ENCODE measurements around the gene FLCN. TPM values are rescaled to one million over a fixed set of nuclear protein-coding genes. Genes with fewer than 3 reads are reported as not detected.

FLCN gene
- polyA plus RNA-seq, 3 donors from 2014 or later = 1.4 to 6.6 (median 5.9) TPM

- peaks cover 0 to 7% (median 2%) of the 10 kb centered on the region in 3 donors for H3K27me3 Mint-ChIP-seq (ENCODE audit: low read depth in 3 of 3)
- peaks cover 25 to 30% of the 10 kb centered on the region in 2 donors for H3K4me1 Mint-ChIP-seq
- no peak overlapping the region for H3K27ac Mint-ChIP-seq
- peaks cover 12 to 23% (median 18%) of the 10 kb centered on the region in 3 donors for H3K36me3 Mint-ChIP-seq
- H3K9me3 Mint-ChIP-seq = no peaks in the 10 kb centered on the region
- H3K4me3 Mint-ChIP-seq = no peak overlapping the region
- no peak for DNase-seq
Observed at GRCh38 chr17:17182598-17183136, 54.3 kb downstream of the FLCN start.

DNA sequence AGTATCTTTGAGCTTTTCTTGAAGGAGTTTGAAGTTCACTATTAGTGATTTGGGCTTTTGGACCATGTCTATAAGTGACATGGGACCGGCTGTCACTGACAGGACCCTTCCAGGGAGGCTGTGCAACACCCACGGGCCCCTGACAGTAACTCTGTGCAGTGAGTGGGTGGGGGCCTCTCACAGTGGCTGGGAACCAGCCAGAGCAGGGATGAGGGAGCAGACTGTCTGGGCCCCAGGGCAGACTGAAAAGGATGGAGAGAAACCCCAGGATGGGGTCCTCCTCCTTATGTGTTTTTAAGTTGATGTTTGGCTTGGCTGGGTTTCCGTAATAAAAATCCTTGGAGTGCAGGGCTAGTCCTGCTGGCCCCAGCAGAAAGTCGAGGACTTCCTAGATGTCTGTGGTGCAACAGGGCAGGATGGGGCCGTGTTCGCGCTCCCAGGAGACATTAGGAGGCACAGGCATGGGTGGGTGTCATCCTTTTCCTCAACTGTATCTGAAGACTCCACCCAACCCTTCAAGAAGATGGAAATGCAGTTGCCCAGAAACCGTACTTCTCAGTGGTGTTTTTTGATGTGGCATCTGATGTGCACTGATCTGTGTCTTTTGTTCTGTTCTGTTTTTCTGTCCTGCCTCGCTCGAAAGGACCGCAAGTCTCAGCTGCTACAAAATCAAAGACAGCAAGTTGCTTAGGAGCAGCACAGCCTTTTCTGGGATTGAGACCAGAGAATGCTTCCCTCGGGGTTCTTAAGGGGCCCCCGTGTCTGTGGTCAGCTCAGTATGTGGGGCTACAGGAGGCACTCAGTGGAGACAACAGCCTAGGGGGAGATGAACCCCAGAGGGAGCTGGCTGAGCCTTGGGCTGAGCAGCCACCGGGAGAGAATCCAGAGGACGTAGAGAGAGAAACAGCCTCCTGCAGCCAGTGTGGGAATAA is 55.0 kb downstream of the FLCN start:
- Mint-ChIP-seq H3K9me3 (no peaks in the 10 kb centered on the region), H3K27me3 (ENCODE audit: low read depth in 3 of 3) (peaks cover 0 to 7% (median 2%) of the 10 kb centered on the region in 3 donors), H3K36me3 (peaks cover 19 to 30% (median 23%) of the 10 kb centered on the region in 3 donors), H3K27ac (peak overlapping the region in 5 of 6 donors; percentile 30 to 83 (median 69)), H3K4me1 (peaks cover 25 to 30% of the 10 kb centered on the region in 2 donors), H3K4me3 (no peak overlapping the region)
- no peak for DNase-seq

DNA sequence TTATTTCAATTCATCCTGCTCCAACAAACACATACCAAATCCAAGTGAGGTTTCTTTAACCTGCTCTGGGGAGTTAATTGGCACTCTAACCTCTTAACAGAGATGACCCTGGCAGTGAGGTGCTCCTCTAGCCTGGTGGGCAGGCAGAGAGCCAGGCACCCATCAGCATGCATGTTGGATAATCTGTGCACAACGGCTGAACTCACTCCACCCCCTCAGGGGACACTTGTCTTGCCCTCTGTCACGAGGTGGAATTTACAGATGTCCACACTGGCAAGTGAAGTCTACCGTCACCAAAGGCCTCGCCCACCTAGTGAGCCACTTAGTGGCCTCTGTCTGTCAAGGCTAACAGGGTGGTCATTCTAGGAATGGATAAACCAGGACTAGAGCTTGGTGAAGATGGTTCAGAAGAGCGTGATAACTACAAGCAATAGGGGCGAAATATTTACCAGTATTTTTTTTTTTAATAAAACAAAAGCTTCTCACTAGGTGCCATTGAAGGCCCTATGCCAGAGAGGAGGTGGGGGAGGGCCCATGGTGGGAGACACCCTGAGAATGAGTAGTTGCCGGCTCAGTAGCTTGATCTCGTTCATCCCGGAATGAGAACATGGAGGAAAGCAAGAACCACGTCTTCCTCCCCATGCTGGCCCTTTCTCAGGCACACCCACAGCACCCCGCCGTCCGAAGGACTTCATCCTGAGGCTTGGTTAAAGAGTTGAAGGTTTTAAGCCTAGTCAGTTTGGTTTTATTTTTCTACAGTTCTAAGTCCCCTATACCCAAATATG is 56.0 kb downstream of the FLCN start:
- no peak overlapping the region for H3K4me3 Mint-ChIP-seq
- H3K9me3 Mint-ChIP-seq = no peaks in the 10 kb centered on the region
- peaks cover 23 to 39% (median 23%) of the 10 kb centered on the region in 3 donors for H3K36me3 Mint-ChIP-seq
- no peak for DNase-seq
- H3K27me3 Mint-ChIP-seq (ENCODE audit: low read depth in 3 of 3) = peaks cover 0 to 5% (median 2%) of the 10 kb centered on the region in 3 donors
- H3K4me1 Mint-ChIP-seq = peaks cover 22 to 25% of the 10 kb centered on the region in 2 donors
- H3K27ac Mint-ChIP-seq = peak overlapping the region in 5 of 6 donors; percentile 30 to 85 (median 73)

DNA sequence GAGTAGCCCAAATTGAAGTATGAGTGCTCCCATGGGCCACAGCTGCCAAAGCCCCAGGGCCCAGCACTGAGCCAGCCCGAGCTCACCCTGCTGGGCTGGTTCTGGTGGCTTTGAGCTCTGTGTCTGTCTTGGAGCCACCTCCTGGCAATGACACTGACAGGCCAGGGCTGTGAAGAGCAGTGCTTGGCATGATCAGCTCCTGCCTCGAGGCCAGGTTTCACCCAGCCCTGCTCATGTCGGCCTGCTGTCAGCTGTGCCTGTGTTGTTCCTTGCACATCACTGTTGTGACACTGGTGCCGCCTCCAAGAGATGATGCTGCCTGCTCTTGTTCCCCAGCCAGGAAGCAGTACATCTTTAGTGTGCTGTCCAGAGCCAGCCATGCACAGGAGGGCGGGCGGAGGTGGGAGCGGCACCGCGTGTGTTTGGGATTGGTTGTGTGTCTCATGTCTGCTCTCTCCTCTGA is 56.8 kb downstream of the FLCN start:
- no peak for DNase-seq

DNA sequence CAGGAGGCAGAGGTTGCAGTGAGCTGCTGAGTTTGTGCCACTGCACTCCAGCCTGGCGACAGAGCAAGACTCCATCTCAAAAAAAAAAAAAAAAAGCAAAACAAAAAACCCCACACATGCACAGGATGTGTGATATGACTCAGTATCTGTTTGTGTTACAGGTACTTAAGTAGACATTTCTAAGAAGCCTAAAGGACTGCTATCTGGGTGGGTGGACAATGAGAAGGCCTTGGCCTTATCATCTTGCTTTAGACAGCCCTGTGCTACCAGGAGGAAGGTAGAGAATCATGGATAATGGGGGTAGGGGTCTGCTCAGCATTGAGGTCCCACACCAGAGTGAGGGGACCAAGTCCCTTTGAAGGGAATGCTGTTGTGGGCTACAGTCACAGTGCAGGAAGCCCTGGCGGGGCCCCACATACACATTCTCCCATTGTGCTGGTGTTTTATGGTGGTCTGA is 57.6 kb downstream of the FLCN start:
- H3K9me3 Mint-ChIP-seq = no peaks in the 10 kb centered on the region
- peak in 1 of 3 donors; percentile 21 for DNase-seq
- H3K4me1 Mint-ChIP-seq = peaks cover 6 to 10% of the 10 kb centered on the region in 2 donors
- H3K27ac Mint-ChIP-seq = peak overlapping the region in 5 of 6 donors; percentile 15 to 90 (median 64)
- H3K27me3 Mint-ChIP-seq (ENCODE audit: low read depth in 3 of 3) = peaks cover 0 to 2% (median 0%) of the 10 kb centered on the region in 3 donors
- H3K4me3 Mint-ChIP-seq = peak overlapping the region in 1 of 5 donors; percentile 46
- H3K36me3 Mint-ChIP-seq = peaks cover 19 to 41% (median 23%) of the 10 kb centered on the region in 3 donors

More for the DNA sequence above, 56.8 kb downstream of the FLCN start:
- H3K4me3 Mint-ChIP-seq = no peak overlapping the region
- peaks cover 14 to 17% of the 10 kb centered on the region in 2 donors for H3K4me1 Mint-ChIP-seq
- no peaks in the 10 kb centered on the region for H3K9me3 Mint-ChIP-seq
- peaks cover 0 to 3% (median 2%) of the 10 kb centered on the region in 3 donors for H3K27me3 Mint-ChIP-seq (ENCODE audit: low read depth in 3 of 3)
- H3K27ac Mint-ChIP-seq = peak overlapping the region in 3 of 6 donors; percentile 73 to 90 (median 77)
- peaks cover 19 to 41% (median 23%) of the 10 kb centered on the region in 3 donors for H3K36me3 Mint-ChIP-seq

DNA sequence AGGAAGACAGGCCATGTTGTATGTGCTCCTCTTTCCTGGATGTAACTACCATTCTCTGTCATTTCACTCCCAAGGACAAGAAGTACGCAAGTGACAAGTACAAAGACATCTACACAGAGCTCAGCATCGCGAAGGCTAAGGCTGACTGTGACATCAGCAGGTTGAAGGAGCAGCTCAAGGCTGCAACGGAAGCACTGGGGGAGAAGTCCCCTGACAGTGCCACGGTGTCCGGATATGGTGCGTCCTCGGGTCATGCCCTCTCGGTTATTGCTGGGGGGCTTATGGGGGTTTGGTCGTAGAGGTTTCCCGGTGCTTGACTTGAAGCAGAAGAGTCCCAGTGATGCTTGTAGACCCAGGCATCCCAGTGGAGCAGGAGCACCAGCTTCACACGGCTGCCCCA is 59.8 kb downstream of the FLCN start:
- H3K27ac Mint-ChIP-seq = peak overlapping the region in 4 of 6 donors; percentile 26 to 77 (median 63)
- no peak for DNase-seq
- H3K4me3 Mint-ChIP-seq = no peak overlapping the region
- peaks cover 22 to 45% (median 27%) of the 10 kb centered on the region in 3 donors for H3K36me3 Mint-ChIP-seq
- peaks cover 15 to 17% of the 10 kb centered on the region in 2 donors for H3K4me1 Mint-ChIP-seq
- no peaks in the 10 kb centered on the region for H3K9me3 Mint-ChIP-seq
- peaks cover 0 to 2% (median 0%) of the 10 kb centered on the region in 3 donors for H3K27me3 Mint-ChIP-seq (ENCODE audit: low read depth in 3 of 3)

- Mint-ChIP-seq H3K36me3 (peaks cover 25 to 44% (median 27%) of the 10 kb centered on the region in 3 donors), H3K27ac (peak overlapping the region in 3 of 6 donors; percentile 28 to 72 (median 71)), H3K4me1 (peaks cover 22% of the 10 kb centered on the region in 2 donors), H3K9me3 (no peaks in the 10 kb centered on the region), H3K4me3 (peak overlapping the region in 1 of 5 donors; percentile 60), H3K27me3 (ENCODE audit: low read depth in 3 of 3) (peaks cover 0 to 2% (median 0%) of the 10 kb centered on the region in 3 donors)
- no peak for DNase-seq
Observed at GRCh38 chr17:17176341-17176740, 60.6 kb downstream of the FLCN start.

- peaks cover 0 to 2% (median 0%) of the 10 kb centered on the region in 3 donors for H3K27me3 Mint-ChIP-seq (ENCODE audit: low read depth in 3 of 3)
- H3K9me3 Mint-ChIP-seq = no peaks in the 10 kb centered on the region
- peaks cover 26% of the 10 kb centered on the region in 2 donors for H3K4me1 Mint-ChIP-seq
- peaks cover 24 to 46% (median 26%) of the 10 kb centered on the region in 3 donors for H3K36me3 Mint-ChIP-seq
- peak overlapping the region in 3 of 6 donors; percentile 28 to 72 (median 71) for H3K27ac Mint-ChIP-seq
- DNase-seq = peak in 1 of 3 donors; percentile 17
- H3K4me3 Mint-ChIP-seq = peak overlapping the region in 1 of 5 donors; percentile 60
Observed at GRCh38 chr17:17175917-17176316, 61.1 kb downstream of the FLCN start.

- DNase-seq = no peak
- Mint-ChIP-seq H3K27me3 (ENCODE audit: low read depth in 3 of 3) (no peaks in the 10 kb centered on the region), H3K36me3 (peaks cover 19 to 40% (median 20%) of the 10 kb centered on the region in 3 donors), H3K4me1 (peaks cover 28 to 32% of the 10 kb centered on the region in 2 donors), H3K27ac (peak overlapping the region in 1 of 6 donors; percentile 72), H3K4me3 (no peak overlapping the region), H3K9me3 (no peaks in the 10 kb centered on the region)
Observed at GRCh38 chr17:17175340-17175739, 61.6 kb downstream of the FLCN start.

DNA sequence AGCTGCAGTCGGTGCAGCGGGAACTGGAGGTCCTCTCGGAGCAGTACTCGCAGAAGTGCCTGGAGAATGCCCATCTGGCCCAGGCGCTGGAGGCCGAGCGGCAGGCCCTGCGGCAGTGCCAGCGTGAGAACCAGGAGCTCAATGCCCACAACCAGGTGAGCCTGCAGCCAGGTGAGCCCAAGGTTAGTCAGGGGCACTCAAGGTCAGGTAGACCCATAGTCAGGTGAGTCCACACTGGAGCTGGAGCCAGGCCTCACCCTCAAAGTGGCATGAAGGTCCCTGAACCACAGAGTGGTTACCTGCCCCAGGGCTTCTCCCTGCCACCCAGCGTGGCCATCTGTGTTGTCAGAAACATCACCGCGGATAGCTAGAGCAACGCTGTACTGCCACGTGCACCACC is 63.0 kb downstream of the FLCN start:
- no peaks in the 10 kb centered on the region for H3K9me3 Mint-ChIP-seq
- DNase-seq = no peak
- H3K4me1 Mint-ChIP-seq = peaks cover 28 to 34% of the 10 kb centered on the region in 2 donors
- H3K36me3 Mint-ChIP-seq = peaks cover 11 to 37% (median 15%) of the 10 kb centered on the region in 3 donors
- peak overlapping the region in 2 of 6 donors; percentile 15 to 69 for H3K27ac Mint-ChIP-seq
- peaks cover 0 to 1% (median 0%) of the 10 kb centered on the region in 3 donors for H3K27me3 Mint-ChIP-seq (ENCODE audit: low read depth in 3 of 3)
- H3K4me3 Mint-ChIP-seq = no peak overlapping the region

GRCh38 chr17:17172990-17173389 is 64.0 kb downstream of the FLCN start:
- no peaks in the 10 kb centered on the region for H3K9me3 Mint-ChIP-seq
- peak overlapping the region; percentile 30 to 75 (median 56) for H3K4me3 Mint-ChIP-seq
- H3K4me1 Mint-ChIP-seq = peaks cover 28 to 39% of the 10 kb centered on the region in 2 donors
- DNase-seq = peak; percentile 26 to 56 (median 36)
- peak overlapping the region; percentile 15 to 87 (median 67) for H3K27ac Mint-ChIP-seq
- peaks cover 15 to 36% (median 15%) of the 10 kb centered on the region in 3 donors for H3K36me3 Mint-ChIP-seq
- peaks cover 0 to 1% (median 0%) of the 10 kb centered on the region in 3 donors for H3K27me3 Mint-ChIP-seq (ENCODE audit: low read depth in 3 of 3)

DNA sequence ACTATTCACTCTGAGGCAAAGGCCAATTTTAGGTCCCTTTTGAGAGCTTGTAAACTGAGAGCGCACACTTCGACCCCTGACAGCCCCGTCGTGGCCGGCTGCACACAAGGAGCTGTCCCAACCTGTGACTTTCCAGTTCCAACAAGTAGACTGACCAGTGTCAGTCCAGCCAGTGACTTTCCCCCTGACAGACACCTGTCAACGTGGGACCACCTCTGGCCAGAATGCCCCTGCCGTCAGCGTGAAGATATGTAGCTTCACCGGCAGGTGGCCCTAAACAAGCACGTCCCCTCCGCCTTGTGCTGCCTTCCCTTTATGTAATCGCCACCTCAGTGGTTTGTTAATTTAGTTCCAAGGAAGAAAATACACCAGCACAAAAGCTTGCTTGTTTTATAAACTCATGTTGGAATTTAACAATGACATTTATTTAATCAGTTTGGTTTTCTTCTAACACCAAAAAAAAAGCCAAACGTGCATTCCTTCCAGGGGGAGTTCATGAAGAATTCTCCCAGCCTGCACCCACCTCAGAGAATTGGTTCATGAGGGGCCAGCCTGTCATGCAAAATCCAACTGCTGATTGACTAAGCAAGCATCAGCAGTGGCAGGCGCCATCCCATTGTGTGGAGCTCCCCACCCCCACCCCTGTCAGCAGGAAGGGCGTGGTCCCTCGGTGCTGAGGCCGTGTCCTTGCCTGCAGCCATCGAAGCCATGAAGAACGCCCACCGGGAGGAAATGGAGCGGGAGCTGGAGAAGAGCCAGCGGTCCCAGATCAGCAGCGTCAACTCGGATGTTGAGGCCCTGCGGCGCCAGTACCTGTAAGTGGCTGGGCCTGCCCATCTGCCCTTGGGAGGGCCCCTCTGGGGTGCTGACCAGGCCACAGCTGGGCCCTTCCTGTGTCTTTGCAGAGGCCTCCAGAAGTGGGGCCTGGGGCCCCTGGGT is 64.7 kb downstream of the FLCN start:
- Mint-ChIP-seq H3K4me3 (peak overlapping the region in 4 of 5 donors; percentile 40 to 75 (median 60)), H3K36me3 (peaks cover 11 to 34% (median 11%) of the 10 kb centered on the region in 3 donors), H3K27me3 (ENCODE audit: low read depth in 3 of 3) (peaks cover 0 to 1% (median 0%) of the 10 kb centered on the region in 3 donors), H3K9me3 (no peaks in the 10 kb centered on the region), H3K4me1 (peaks cover 28 to 39% of the 10 kb centered on the region in 2 donors), H3K27ac (peak overlapping the region; percentile 15 to 87 (median 73))
- no peak for DNase-seq

Data from immature natural killer cell (primary cell).